Progenitor cell of endocrine pancreas (in vitro differentiated cells): ENCODE data around the gene CLDND2. TPM values are rescaled to one million over a fixed set of nuclear protein-coding genes. Genes with fewer than 3 reads are reported as not detected.

Experiments
- DNase-seq: peaks from one replicate; pipeline ENCODE4 v3.0.0; 2021; ENCODE audit warnings: low spot score; ENCODE audit not compliant: unreplicated experiment
- H3K27ac Mint-ChIP-seq: 2 replicates; pipeline ENCODE4 v1.8.0; 2021; ENCODE audit warnings: mild to moderate bottlenecking, moderate library complexity, mixed read lengths
- H3K27me3 Mint-ChIP-seq: 2 replicates; pipeline ENCODE4 v1.8.0; 2021; ENCODE audit warnings: mixed read lengths
- H3K36me3 Mint-ChIP-seq: 2 replicates; pipeline ENCODE4 v1.8.0; 2022; ENCODE audit warnings: mixed read lengths; ENCODE audit not compliant: insufficient read depth
- H3K4me1 Mint-ChIP-seq: 2 replicates; pipeline ENCODE4 v1.8.0; 2021; ENCODE audit warnings: low read depth, mixed read lengths
- H3K4me3 Mint-ChIP-seq: 2 replicates; pipeline ENCODE4 v1.8.0; 2021; ENCODE audit warnings: low read depth, mild to moderate bottlenecking, moderate library complexity, mixed read lengths
- H3K9me3 Mint-ChIP-seq: 2 replicates; pipeline ENCODE4 v1.8.0; 2021; ENCODE audit warnings: low read depth, mixed read lengths
- total RNA-seq: library from RNA; stranded (reverse); gene quantifications from 2 replicates; pipeline ENCODE4 v1.2.1, GENCODE V29; 2021
- TF ChIP-seq, protein P1 (sequence below): fragments of 200-600 bp; sonication (generic); IDR thresholded peaks from one replicate; pipeline ENCODE4 v1.5.0; 2021; ENCODE audit warnings: antibody characterized with exemption, mild to moderate bottlenecking; ENCODE audit not compliant: unreplicated experiment

The CLDND2 gene
- total RNA-seq, 1 donor from 2014 or later, result 1.4 TPM

DNA sequence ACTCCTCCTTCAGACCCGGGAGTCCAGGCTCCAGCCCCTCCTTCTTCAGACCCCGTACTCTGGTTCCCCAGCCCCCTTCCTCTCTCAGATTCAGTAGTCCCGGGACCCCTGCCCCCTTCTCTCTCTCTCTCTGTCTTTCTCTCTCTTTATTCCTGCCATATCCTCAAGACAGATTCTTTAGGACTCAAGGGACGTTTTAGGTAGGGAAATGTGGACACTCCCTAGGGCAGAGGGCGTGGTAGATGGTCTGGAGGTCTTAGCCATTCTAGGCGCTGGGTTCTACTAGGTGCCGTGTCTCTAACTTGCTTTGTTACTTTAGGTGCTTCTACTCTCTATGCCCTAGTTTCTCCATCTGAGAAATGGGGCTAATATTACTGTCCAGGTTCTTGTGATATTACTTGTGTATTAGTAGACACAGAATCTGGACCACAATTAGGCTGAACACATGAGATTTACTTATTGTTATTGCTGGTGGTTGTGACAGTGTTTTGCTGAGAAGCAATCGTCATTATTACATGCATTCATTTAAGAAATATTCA is 22.3 kb upstream of the CLDND2 start:
- Mint-ChIP-seq H3K27ac (peak overlapping the region; percentile 13), H3K4me1 (peaks cover 14% of the 10 kb centered on the region), H3K36me3 (no peaks in the 10 kb centered on the region), H3K4me3 (peak overlapping the region; percentile 62), H3K9me3 (no peaks in the 10 kb centered on the region), H3K27me3 (no peaks in the 10 kb centered on the region)
- DNase-seq, result no peak
- TF ChIP-seq, protein P1, sequence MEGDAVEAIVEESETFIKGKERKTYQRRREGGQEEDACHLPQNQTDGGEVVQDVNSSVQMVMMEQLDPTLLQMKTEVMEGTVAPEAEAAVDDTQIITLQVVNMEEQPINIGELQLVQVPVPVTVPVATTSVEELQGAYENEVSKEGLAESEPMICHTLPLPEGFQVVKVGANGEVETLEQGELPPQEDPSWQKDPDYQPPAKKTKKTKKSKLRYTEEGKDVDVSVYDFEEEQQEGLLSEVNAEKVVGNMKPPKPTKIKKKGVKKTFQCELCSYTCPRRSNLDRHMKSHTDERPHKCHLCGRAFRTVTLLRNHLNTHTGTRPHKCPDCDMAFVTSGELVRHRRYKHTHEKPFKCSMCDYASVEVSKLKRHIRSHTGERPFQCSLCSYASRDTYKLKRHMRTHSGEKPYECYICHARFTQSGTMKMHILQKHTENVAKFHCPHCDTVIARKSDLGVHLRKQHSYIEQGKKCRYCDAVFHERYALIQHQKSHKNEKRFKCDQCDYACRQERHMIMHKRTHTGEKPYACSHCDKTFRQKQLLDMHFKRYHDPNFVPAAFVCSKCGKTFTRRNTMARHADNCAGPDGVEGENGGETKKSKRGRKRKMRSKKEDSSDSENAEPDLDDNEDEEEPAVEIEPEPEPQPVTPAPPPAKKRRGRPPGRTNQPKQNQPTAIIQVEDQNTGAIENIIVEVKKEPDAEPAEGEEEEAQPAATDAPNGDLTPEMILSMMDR, result no peak

DNA sequence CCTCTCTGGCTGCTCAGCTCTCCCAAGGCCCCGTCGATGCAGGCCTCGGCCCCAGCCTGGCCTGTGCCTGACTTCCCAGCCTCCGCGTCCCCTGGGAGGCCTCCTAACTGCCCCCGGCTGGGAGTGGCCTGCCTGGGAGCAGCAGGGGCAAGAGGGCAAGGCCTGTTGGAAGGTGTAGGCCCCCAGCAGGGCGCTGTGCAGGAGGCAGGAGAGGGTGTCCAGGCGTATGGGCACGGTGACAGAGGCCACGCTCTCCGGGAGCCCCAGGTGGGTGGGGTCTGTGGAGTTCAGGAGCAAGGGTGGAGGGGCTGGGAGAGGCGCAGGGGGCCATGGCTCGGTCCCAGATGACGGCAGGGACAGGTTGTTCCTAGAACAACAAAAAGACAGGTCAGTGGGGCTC is 20.3 kb upstream of the CLDND2 start:
- Mint-ChIP-seq H3K4me3 (no peak overlapping the region), H3K36me3 (no peaks in the 10 kb centered on the region), H3K27me3 (no peaks in the 10 kb centered on the region), H3K27ac (no peak overlapping the region), H3K9me3 (no peaks in the 10 kb centered on the region), H3K4me1 (peaks cover 10% of the 10 kb centered on the region)
- TF ChIP-seq, protein P1, result no peak
- no peak for DNase-seq

DNA sequence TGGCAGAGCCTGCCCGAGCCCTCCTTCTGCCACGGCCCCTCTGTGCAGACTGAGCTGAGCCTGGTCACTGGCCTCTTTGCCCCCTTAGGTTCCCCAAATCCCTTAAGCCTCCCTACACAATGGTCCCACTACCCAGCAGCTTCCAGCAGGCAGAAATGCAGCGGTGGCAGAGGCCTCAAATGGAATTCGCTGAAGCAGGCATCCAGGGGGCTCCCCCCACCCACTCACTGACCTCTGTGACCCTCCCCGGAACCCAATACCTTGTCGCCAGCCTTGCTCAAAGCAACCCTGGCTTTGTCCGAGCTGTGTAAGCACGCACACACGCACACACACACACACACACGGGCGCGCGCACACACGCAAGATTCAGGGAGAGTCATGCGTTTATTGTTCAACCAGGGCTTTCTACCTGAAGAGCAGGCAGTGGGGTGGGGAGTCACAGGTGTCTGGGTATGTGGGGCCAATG is 19.2 kb upstream of the CLDND2 start, which contains the start of gene LIM2:
TSS of gene LIM2 (minus strand) at position 51 of the 466 bp plus-strand sequence. CDS start 531 bp downstream, outside the sequence.
- H3K9me3 Mint-ChIP-seq, result no peaks in the 10 kb centered on the region
- H3K36me3 Mint-ChIP-seq, result no peaks in the 10 kb centered on the region
- no peak within 1 kb of the TSS for H3K4me3 Mint-ChIP-seq
- peaks cover 8% of the 10 kb centered on the region for H3K4me1 Mint-ChIP-seq
- TF ChIP-seq, protein P1, result no peak
- H3K27ac Mint-ChIP-seq, result peak within 1 kb of the TSS; percentile 62
- no peak for DNase-seq
- H3K27me3 Mint-ChIP-seq, result no peaks in the 10 kb centered on the region

DNA sequence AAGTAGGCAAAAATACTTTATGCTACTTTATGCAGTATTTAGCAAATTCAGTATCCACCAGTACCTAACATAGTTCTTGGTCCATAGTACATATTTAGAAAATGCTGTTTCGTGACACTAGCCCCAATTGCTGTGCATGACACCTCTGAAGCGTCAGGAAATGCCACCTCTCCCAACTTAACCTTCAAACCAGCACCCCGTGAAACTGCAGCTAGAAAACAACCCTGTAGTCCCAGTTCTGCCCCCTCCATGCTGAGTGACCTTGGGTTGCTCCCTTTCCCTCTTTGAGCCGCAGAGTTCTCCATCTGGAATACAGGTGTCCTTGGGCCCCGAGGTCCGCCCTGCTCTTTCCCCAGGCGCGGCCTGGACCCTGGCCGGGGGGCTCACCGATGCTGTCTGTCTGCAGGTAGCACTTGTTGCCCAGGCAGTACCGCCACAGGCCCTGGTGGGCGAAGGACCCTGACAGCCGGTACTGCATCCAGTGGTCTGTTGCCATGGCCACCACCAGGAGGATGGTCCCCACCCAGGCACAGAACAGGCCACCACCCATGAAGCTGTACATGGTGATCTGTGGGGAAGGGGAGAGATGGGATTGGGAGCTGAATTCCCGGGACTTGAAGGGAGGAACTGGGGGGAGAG is 18.2 kb upstream of the CLDND2 start:
- TF ChIP-seq, protein P1, result no peak
- Mint-ChIP-seq H3K9me3 (no peaks in the 10 kb centered on the region), H3K36me3 (no peaks in the 10 kb centered on the region), H3K27ac (no peak overlapping the region), H3K4me3 (no peak overlapping the region), H3K4me1 (peaks cover 6% of the 10 kb centered on the region), H3K27me3 (no peaks in the 10 kb centered on the region)
- DNase-seq, result no peak

DNA sequence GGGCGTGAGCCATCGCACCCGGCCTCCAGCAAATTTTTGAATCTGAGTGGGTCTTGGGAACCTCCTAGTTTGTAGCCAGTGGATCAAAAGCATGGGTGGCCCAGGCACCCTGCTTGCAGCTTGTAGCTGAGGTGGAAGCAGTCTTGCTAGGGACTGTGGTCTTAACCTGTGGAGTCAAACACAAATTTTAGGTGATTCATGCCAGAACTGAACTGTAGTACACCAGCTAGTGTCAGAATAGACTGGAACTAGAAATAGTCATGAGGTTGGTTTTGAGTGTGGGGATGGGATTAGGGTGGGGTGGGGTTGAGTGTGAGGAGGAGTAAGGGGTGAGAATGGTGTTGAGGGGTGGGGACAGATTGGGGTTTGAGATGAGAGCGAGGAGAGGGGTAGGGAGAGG is 13.2 kb upstream of the CLDND2 start:
- TF ChIP-seq, protein P1, result no peak
- H3K4me3 Mint-ChIP-seq, result no peak overlapping the region
- H3K4me1 Mint-ChIP-seq, result no peaks in the 10 kb centered on the region
- no peak overlapping the region for H3K27ac Mint-ChIP-seq
- no peaks in the 10 kb centered on the region for H3K9me3 Mint-ChIP-seq
- H3K27me3 Mint-ChIP-seq, result no peaks in the 10 kb centered on the region
- H3K36me3 Mint-ChIP-seq, result no peaks in the 10 kb centered on the region
- no peak for DNase-seq
